Astrocyte (in vitro differentiated cells and primary cell): ENCODE results near the gene OCEL1. TPM values are rescaled to one million over a fixed set of nuclear protein-coding genes. Genes with fewer than 3 reads are reported as not detected.
A peak's percentile ranks its signal among the peaks of the same experiment; 100 is the strongest.

Experiments used
- DNase-seq: peaks from one replicate; pipeline ENCODE4 v3.0.0-alpha.2; 2010; ENCODE audit warnings: low read depth
- FAIRE-seq: peaks from 2 replicates; lab custom pipeline; 2011; peaks lifted over from hg19 to GRCh38; lab: Jason Lieb, UNC
- H2AFZ ChIP-seq: 2 replicates; pipeline ENCODE4 v1.6.0; 2012; ENCODE audit warnings: low read depth, low read length, inconsistent platforms
- H3K27ac ChIP-seq: 2 replicates; pipeline ENCODE4 v1.5.1; 2011; ENCODE audit warnings: low read depth, low read length, inconsistent platforms
- H3K27me3 ChIP-seq: 2 replicates; pipeline ENCODE4 v1.6.0; 2011; ENCODE audit warnings: low read length, inconsistent platforms; ENCODE audit not compliant: insufficient read depth
- H3K36me3 ChIP-seq: 2 replicates; pipeline ENCODE4 v1.5.1; 2011; ENCODE audit warnings: low read length, inconsistent platforms; ENCODE audit not compliant: insufficient read depth
- H3K4me1 ChIP-seq: 2 replicates; pipeline ENCODE4 v1.5.1; 2011; ENCODE audit warnings: low read length, inconsistent platforms; ENCODE audit not compliant: insufficient read depth
- H3K4me2 ChIP-seq: 2 replicates; pipeline ENCODE4 v1.6.0; 2012; ENCODE audit warnings: low read length, inconsistent platforms
- H3K4me3 ChIP-seq: 2 replicates; pipeline ENCODE4 v1.5.1; 2011; ENCODE audit warnings: low read depth, mild to moderate bottlenecking, low read length, inconsistent platforms; ENCODE audit not compliant: insufficient read depth
- H3K79me2 ChIP-seq: 2 replicates; pipeline ENCODE4 v1.6.0; 2012; ENCODE audit warnings: mild to moderate bottlenecking, low read length, inconsistent platforms; ENCODE audit not compliant: insufficient read depth
- H3K9ac ChIP-seq: 2 replicates; pipeline ENCODE4 v1.6.0; 2012; ENCODE audit warnings: mild to moderate bottlenecking, low read length, inconsistent platforms
- H3K9me3 ChIP-seq: 2 replicates; pipeline ENCODE4 v1.5.1; 2012; ENCODE audit warnings: low read depth, mild to moderate bottlenecking, low read length, inconsistent platforms; ENCODE audit not compliant: insufficient read depth
- H4K20me1 ChIP-seq: 2 replicates; pipeline ENCODE4 v1.6.0; 2012; ENCODE audit warnings: low read length, inconsistent platforms; ENCODE audit not compliant: insufficient read depth
- H3K27ac Mint-ChIP-seq: one replicate; pipeline ENCODE4 v1.8.0; 2021; ENCODE audit warnings: mild to moderate bottlenecking, mixed read lengths; ENCODE audit not compliant: unreplicated experiment
- H3K27me3 Mint-ChIP-seq: one replicate; pipeline ENCODE4 v1.8.0; 2021; ENCODE audit warnings: low read depth, mixed read lengths; ENCODE audit not compliant: unreplicated experiment
- H3K36me3 Mint-ChIP-seq: one replicate; pipeline ENCODE4 v1.8.0; 2021; ENCODE audit warnings: low read depth, mixed read lengths; ENCODE audit not compliant: unreplicated experiment
- H3K4me1 Mint-ChIP-seq: one replicate; pipeline ENCODE4 v1.8.0; 2021; ENCODE audit warnings: low read depth, mixed read lengths; ENCODE audit not compliant: unreplicated experiment
- H3K4me3 Mint-ChIP-seq: one replicate; pipeline ENCODE4 v1.8.0; 2021; ENCODE audit warnings: mild to moderate bottlenecking, moderate library complexity, mixed read lengths; ENCODE audit not compliant: unreplicated experiment
- H3K9me3 Mint-ChIP-seq: one replicate; pipeline ENCODE4 v1.8.0; 2021; ENCODE audit warnings: mild to moderate bottlenecking, mixed read lengths; ENCODE audit not compliant: unreplicated experiment
- EZH2 ChIP-seq: IDR thresholded peaks from 2 replicates; pipeline ENCODE4 v1.6.1; 2012; ENCODE audit warnings: mild to moderate bottlenecking, low read length, inconsistent platforms; ENCODE audit not compliant: insufficient read depth
- total RNA-seq: library from RNA; stranded (reverse); gene quantifications from 2 replicates; pipeline ENCODE4 v1.2.1, GENCODE V29; 2021
- TF ChIP-seq, protein P1 (sequence below): IDR thresholded peaks from 2 replicates; pipeline ENCODE4 v1.5.1; 2011; ENCODE audit warnings: low read depth, mild to moderate bottlenecking, inconsistent platforms, low read length, moderate library complexity; ENCODE audit not compliant: insufficient read depth

Gene OCEL1
- total RNA-seq, 1 donor from 2014 or later: 12.3 TPM

DNA sequence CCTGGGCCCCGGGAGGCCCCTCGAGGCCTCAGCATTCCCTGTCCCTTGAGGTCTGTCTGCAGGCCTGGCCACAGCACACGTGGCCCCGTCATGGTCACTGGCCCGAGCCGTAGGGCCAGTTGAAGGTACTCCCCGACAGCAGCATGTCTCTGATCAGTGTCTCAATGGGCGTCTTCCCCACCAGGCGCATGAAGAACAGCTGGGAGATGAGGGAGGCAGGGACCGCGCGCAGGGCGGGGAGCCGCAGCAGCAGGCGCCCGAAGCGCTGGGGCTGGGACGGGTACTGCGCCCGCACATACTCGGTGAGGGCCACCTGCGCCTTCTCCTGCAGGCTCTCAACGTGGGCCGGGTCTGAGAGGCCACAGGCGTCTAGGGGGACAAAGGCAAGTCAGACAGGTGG lies 6.2 kb downstream of the OCEL1 start:
- H2AFZ ChIP-seq: no peak overlapping the region
- no peak overlapping the region for H3K4me2 ChIP-seq
- no peaks in the 10 kb centered on the region for H3K9me3 ChIP-seq
- FAIRE-seq (no peak), DNase-seq (no peak)
- no peaks in the 10 kb centered on the region for H3K9me3 Mint-ChIP-seq
- H3K36me3 ChIP-seq: peaks cover 10% of the 10 kb centered on the region
- H3K4me1 ChIP-seq: peaks cover 14% of the 10 kb centered on the region
- no peak overlapping the region for H3K4me3 Mint-ChIP-seq
- no peak overlapping the region for H3K27ac Mint-ChIP-seq
- peaks cover 12% of the 10 kb centered on the region for H3K36me3 Mint-ChIP-seq
- H3K9ac ChIP-seq: no peak overlapping the region
- no peak overlapping the region for H3K4me3 ChIP-seq
- peaks cover 39% of the 10 kb centered on the region for H4K20me1 ChIP-seq
- H3K4me1 Mint-ChIP-seq: no peaks in the 10 kb centered on the region
- H3K79me2 ChIP-seq: peaks cover 24% of the 10 kb centered on the region
- no peaks in the 10 kb centered on the region for H3K27me3 Mint-ChIP-seq
- no peaks in the 10 kb centered on the region for H3K27me3 ChIP-seq
- no peak for TF ChIP-seq EZH2
- TF ChIP-seq, protein P1, sequence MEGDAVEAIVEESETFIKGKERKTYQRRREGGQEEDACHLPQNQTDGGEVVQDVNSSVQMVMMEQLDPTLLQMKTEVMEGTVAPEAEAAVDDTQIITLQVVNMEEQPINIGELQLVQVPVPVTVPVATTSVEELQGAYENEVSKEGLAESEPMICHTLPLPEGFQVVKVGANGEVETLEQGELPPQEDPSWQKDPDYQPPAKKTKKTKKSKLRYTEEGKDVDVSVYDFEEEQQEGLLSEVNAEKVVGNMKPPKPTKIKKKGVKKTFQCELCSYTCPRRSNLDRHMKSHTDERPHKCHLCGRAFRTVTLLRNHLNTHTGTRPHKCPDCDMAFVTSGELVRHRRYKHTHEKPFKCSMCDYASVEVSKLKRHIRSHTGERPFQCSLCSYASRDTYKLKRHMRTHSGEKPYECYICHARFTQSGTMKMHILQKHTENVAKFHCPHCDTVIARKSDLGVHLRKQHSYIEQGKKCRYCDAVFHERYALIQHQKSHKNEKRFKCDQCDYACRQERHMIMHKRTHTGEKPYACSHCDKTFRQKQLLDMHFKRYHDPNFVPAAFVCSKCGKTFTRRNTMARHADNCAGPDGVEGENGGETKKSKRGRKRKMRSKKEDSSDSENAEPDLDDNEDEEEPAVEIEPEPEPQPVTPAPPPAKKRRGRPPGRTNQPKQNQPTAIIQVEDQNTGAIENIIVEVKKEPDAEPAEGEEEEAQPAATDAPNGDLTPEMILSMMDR: no peak
- no peak overlapping the region for H3K27ac ChIP-seq

DNA sequence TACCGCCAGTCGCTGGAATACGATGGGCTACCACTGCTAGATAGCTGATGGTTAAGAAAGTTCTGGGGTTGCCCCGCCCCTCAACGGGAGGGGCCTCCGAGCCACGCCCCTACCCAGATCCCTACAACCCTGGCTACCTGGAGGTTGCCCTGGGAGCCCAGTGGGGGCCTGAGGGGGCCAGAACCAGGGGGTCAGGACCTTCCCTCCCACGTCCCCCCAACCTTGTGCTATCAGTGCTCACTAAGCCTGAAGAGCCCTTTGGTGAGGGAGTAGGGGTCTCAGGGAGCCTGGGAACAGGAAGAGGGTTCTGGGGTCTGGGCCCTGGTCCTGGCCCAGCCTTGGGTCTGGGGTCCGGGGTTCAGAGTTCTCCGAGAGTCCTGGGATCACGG lies 8.9 kb downstream of the OCEL1 start:
- peak overlapping the region; percentile 62 for H3K4me3 ChIP-seq
- FAIRE-seq (no peak), DNase-seq (no peak)
- no peak overlapping the region for H3K27ac Mint-ChIP-seq
- H3K9ac ChIP-seq: peak overlapping the region; percentile 69
- H3K4me3 Mint-ChIP-seq: peak overlapping the region; percentile 73
- no peaks in the 10 kb centered on the region for H3K9me3 ChIP-seq
- no peaks in the 10 kb centered on the region for H3K9me3 Mint-ChIP-seq
- peaks cover 35% of the 10 kb centered on the region for H4K20me1 ChIP-seq
- peaks cover 10% of the 10 kb centered on the region for H3K36me3 ChIP-seq
- H3K79me2 ChIP-seq: peaks cover 24% of the 10 kb centered on the region
- peaks cover 14% of the 10 kb centered on the region for H3K36me3 Mint-ChIP-seq
- H3K27me3 ChIP-seq: no peaks in the 10 kb centered on the region
- H3K27me3 Mint-ChIP-seq: no peaks in the 10 kb centered on the region
- H3K27ac ChIP-seq: no peak overlapping the region
- no peaks in the 10 kb centered on the region for H3K4me1 Mint-ChIP-seq
- peak overlapping the region; percentile 93 for H3K4me2 ChIP-seq
- TF ChIP-seq, protein P1: no peak
- TF ChIP-seq EZH2: no peak
- H3K4me1 ChIP-seq: peaks cover 14% of the 10 kb centered on the region
- no peak overlapping the region for H2AFZ ChIP-seq

DNA sequence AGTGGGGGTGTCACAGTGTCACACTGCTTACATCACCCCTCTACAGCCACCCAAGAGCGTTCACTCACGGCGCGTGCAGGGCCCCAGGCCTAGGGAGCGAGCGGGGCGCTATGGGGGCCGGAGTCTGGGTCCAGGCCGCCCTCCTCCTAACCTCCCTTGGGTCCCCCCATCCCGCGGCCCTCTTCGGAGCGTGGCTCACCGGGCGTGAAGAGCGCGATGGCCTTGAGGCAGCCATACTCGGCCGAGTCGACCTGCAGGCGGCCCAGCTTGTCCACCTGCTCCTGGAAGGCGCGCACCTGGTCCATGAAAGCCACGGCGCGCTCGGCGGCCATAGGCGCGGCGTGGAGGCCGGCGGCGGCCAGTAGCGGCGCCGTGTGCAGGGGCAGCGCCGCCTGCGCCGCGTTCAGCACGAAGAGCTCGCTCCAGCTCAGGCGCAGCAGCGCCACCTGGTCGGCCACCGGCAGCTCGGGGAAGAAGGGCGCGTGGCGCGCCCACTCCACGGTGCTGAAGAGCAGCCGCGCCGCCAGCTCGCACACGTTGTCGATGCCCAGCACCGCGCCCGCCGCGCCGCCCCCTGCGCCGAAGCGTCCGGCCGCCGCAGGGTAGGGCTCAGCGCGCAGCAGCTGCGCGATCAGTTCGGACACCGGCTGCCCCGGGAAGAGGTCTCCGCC lies 9.4 kb downstream of the OCEL1 start:
- peak overlapping the region; percentile 62 for H3K4me3 ChIP-seq
- Mint-ChIP-seq H3K36me3 (peaks cover 14% of the 10 kb centered on the region), H3K4me1 (no peaks in the 10 kb centered on the region), H3K27ac (no peak overlapping the region), H3K4me3 (peak overlapping the region; percentile 73), H3K27me3 (no peaks in the 10 kb centered on the region), H3K9me3 (no peaks in the 10 kb centered on the region)
- no peaks in the 10 kb centered on the region for H3K27me3 ChIP-seq
- FAIRE-seq (no peak), DNase-seq (peak; percentile 68)
- no peak overlapping the region for H3K27ac ChIP-seq
- peak overlapping the region; percentile 93 for H3K4me2 ChIP-seq
- H3K36me3 ChIP-seq: peaks cover 10% of the 10 kb centered on the region
- peaks cover 24% of the 10 kb centered on the region for H3K79me2 ChIP-seq
- peaks cover 34% of the 10 kb centered on the region for H4K20me1 ChIP-seq
- H3K4me1 ChIP-seq: peaks cover 14% of the 10 kb centered on the region
- H3K9ac ChIP-seq: peak overlapping the region; percentile 69
- H2AFZ ChIP-seq: peak overlapping the region; percentile 62
- TF ChIP-seq EZH2: no peak
- TF ChIP-seq, protein P1: no peak
- H3K9me3 ChIP-seq: no peaks in the 10 kb centered on the region
